ENCODE results near the gene RBM14. TPM values are rescaled to one million over a fixed set of nuclear protein-coding genes. Genes with fewer than 3 reads are reported as not detected.

Gene RBM14
- total RNA-seq, 1 donor from 2014 or later = 43.9 TPM

GRCh38 chr11:66643745-66644437, 27.5 kb downstream of the RBM14 start:
- no peaks in the 10 kb centered on the region for H3K9me3 Mint-ChIP-seq (ENCODE audit: low read depth)
- TF ChIP-seq CTCF (IDR thresholded peaks at IDR 0.05) = no peak
- no peak overlapping the region for H3K27ac Mint-ChIP-seq (ENCODE audit: unreplicated experiment)
- DNase-seq (ENCODE audit: low spot score) = no peak
- no peaks in the 10 kb centered on the region for H3K27me3 Mint-ChIP-seq (ENCODE audit: low read depth)
- H3K4me3 Mint-ChIP-seq (ENCODE audit: unreplicated experiment) = no peak overlapping the region
- H3K4me1 Mint-ChIP-seq (ENCODE audit: low read depth) = peaks cover 75% of the 10 kb centered on the region
- H3K36me3 Mint-ChIP-seq (ENCODE audit: low read depth) = peaks cover 56% of the 10 kb centered on the region

- peaks cover 48% of the 10 kb centered on the region for H3K36me3 Mint-ChIP-seq (ENCODE audit: low read depth)
- H3K27me3 Mint-ChIP-seq (ENCODE audit: low read depth) = no peaks in the 10 kb centered on the region
- no peak for TF ChIP-seq CTCF (IDR thresholded peaks at IDR 0.05)
- H3K4me1 Mint-ChIP-seq (ENCODE audit: low read depth) = peaks cover 49% of the 10 kb centered on the region
- no peak overlapping the region for H3K4me3 Mint-ChIP-seq (ENCODE audit: unreplicated experiment)
- no peaks in the 10 kb centered on the region for H3K9me3 Mint-ChIP-seq (ENCODE audit: low read depth)
- H3K27ac Mint-ChIP-seq (ENCODE audit: unreplicated experiment) = no peak overlapping the region
- no peak for DNase-seq (ENCODE audit: low spot score)
These were observed 30.4 kb downstream of the RBM14 start for GRCh38 chr11:66646828-66647227.

GRCh38 chr11:66649903-66650302, 33.5 kb downstream of the RBM14 start:
- no peaks in the 10 kb centered on the region for H3K9me3 Mint-ChIP-seq (ENCODE audit: low read depth)
- H3K4me1 Mint-ChIP-seq (ENCODE audit: low read depth) = peaks cover 19% of the 10 kb centered on the region
- H3K27ac Mint-ChIP-seq (ENCODE audit: unreplicated experiment) = peak overlapping the region; percentile 27
- peaks cover 30% of the 10 kb centered on the region for H3K36me3 Mint-ChIP-seq (ENCODE audit: low read depth)
- no peaks in the 10 kb centered on the region for H3K27me3 Mint-ChIP-seq (ENCODE audit: low read depth)
- DNase-seq (ENCODE audit: low spot score) = no peak
- no peak overlapping the region for H3K4me3 Mint-ChIP-seq (ENCODE audit: unreplicated experiment)
- TF ChIP-seq CTCF (IDR thresholded peaks at IDR 0.05) = no peak

- Mint-ChIP-seq H3K27ac (ENCODE audit: unreplicated experiment) (no peak overlapping the region), H3K4me3 (ENCODE audit: unreplicated experiment) (no peak overlapping the region), H3K36me3 (ENCODE audit: low read depth) (peaks cover 26% of the 10 kb centered on the region), H3K27me3 (ENCODE audit: low read depth) (no peaks in the 10 kb centered on the region), H3K4me1 (ENCODE audit: low read depth) (peaks cover 8% of the 10 kb centered on the region), H3K9me3 (ENCODE audit: low read depth) (no peaks in the 10 kb centered on the region)
- DNase-seq (ENCODE audit: low spot score) = no peak
- TF ChIP-seq CTCF (IDR thresholded peaks at IDR 0.05) = no peak
These were observed 34.6 kb downstream of the RBM14 start for GRCh38 chr11:66651016-66651415.

GRCh38 chr11:66652651-66653050, 36.2 kb downstream of the RBM14 start:
- Mint-ChIP-seq H3K27me3 (ENCODE audit: low read depth) (no peaks in the 10 kb centered on the region), H3K9me3 (ENCODE audit: low read depth) (no peaks in the 10 kb centered on the region), H3K36me3 (ENCODE audit: low read depth) (peaks cover 11% of the 10 kb centered on the region), H3K4me1 (ENCODE audit: low read depth) (peaks cover under 1% of the 10 kb centered on the region), H3K27ac (ENCODE audit: unreplicated experiment) (peak overlapping the region; percentile 53), H3K4me3 (ENCODE audit: unreplicated experiment) (no peak overlapping the region)
- no peak for DNase-seq (ENCODE audit: low spot score)
- TF ChIP-seq CTCF (IDR thresholded peaks at IDR 0.05) = no peak

Measured in chondrocyte (in vitro differentiated cells).